H1 (cell line): ENCODE results near the gene ARCN1. TPM values are rescaled to one million over a fixed set of nuclear protein-coding genes. Genes with fewer than 3 reads are reported as not detected.
A peak's percentile ranks its signal among the peaks of the same experiment; 100 is the strongest.

ENCODE experiments used
- CTCF ChIA-PET: fragments of 300-600 bp; sonication (Branson Sonifier 250); formaldehyde crosslinking; loops from one replicate; lab custom pipeline; 2021; ENCODE audit not compliant: partially characterized antibody; lab: Charles Lee
- POLR2A ChIA-PET: fragments of 300-600 bp; sonication (Branson Sonifier 250); formaldehyde crosslinking; loops from one replicate; lab custom pipeline; 2021; ENCODE audit warnings: inconsistent platforms; ENCODE audit not compliant: partially characterized antibody; lab: Charles Lee
- DNase-seq, 2 experiments: peaks; one replicate each; pipeline versions ENCODE4 v3.0.0 to v3.0.0-alpha.2; 2010 to 2022; ENCODE audit warnings: low spot score in 2 of 2, low read depth in 1 of 2, mixed read lengths in 1 of 2
- FAIRE-seq: peaks from 2 replicates; lab custom pipeline; 2011; peaks lifted over from hg19 to GRCh38; lab: Jason Lieb, UNC
- H2AFZ ChIP-seq: 2 replicates; pipeline ENCODE4 v1.8.1; 2012; ENCODE audit warnings: low read length, inconsistent platforms
- H2AK5ac ChIP-seq: 2 replicates; pipeline ENCODE4 v1.6.1; 2013; ENCODE audit warnings: low read depth, low read length
- H2BK120ac ChIP-seq: replicated peaks from 2 replicates; pipeline ENCODE3; 2013; ENCODE audit warnings: low read depth, low read length, inconsistent platforms
- H2BK12ac ChIP-seq: 2 replicates; pipeline ENCODE4 v1.6.1; 2013; ENCODE audit warnings: low read depth, low read length
- H2BK15ac ChIP-seq: 2 replicates; pipeline ENCODE4 v1.6.1; 2013; ENCODE audit warnings: low read length
- H2BK20ac ChIP-seq: 2 replicates; pipeline ENCODE4 v1.6.1; 2013; ENCODE audit warnings: low read length
- H2BK5ac ChIP-seq: 2 replicates; pipeline ENCODE4 v1.6.1; 2013; ENCODE audit warnings: low read depth, low read length
- H3K14ac ChIP-seq: 2 replicates; pipeline ENCODE4 v1.6.1; 2013; ENCODE audit warnings: inconsistent platforms; ENCODE audit not compliant: insufficient read length
- H3K18ac ChIP-seq: 2 replicates; pipeline ENCODE4 v1.6.1; 2013; ENCODE audit warnings: low read length; ENCODE audit errors: extremely low read depth
- H3K23ac ChIP-seq: 2 replicates; pipeline ENCODE4 v1.6.1; 2013; ENCODE audit warnings: inconsistent platforms; ENCODE audit not compliant: insufficient read length
- H3K23me2 ChIP-seq: 2 replicates; pipeline ENCODE4 v1.6.1; 2013; ENCODE audit warnings: low read depth, low read length
- H3K27ac ChIP-seq: 2 replicates; pipeline ENCODE4 v1.6.1; 2011; ENCODE audit warnings: low read depth, low read length, inconsistent platforms
- H3K27me3 ChIP-seq, 4 experiments: replicated peaks in 1 of 4; 1 replicate in 1 of 4; 2 replicates in 3 of 4; pipeline versions ENCODE4 v1.6.1 to v1.8.1; 2011 to 2013; ENCODE audit warnings: low read length in 3 of 4, mild to moderate bottlenecking in 3 of 4, inconsistent platforms in 2 of 4, mixed read lengths in 2 of 4, moderate library complexity in 1 of 4; ENCODE audit not compliant: control insufficient read depth in 3 of 4, insufficient read depth in 3 of 4; ENCODE audit errors: extremely low read depth in 1 of 4
- H3K36me3 ChIP-seq, 4 experiments: 2 replicates each; pipeline versions ENCODE4 v1.6.1 to v1.8.1; 2011 to 2013; ENCODE audit warnings: mild to moderate bottlenecking in 4 of 4, low read length in 3 of 4, moderate library complexity in 2 of 4, control low read depth in 1 of 4, inconsistent platforms in 1 of 4; ENCODE audit not compliant: insufficient read depth in 4 of 4, control insufficient read depth in 2 of 4
- H3K4ac ChIP-seq: replicated peaks from 2 replicates; pipeline ENCODE3; 2013; ENCODE audit warnings: low read length, low read depth, mixed read lengths, inconsistent platforms; ENCODE audit not compliant: insufficient read length
- H3K4me1 ChIP-seq, 4 experiments: replicated peaks in 1 of 4; 1 replicate in 1 of 4; 2 replicates in 3 of 4; pipeline versions ENCODE4 v1.6.1 to v1.8.1; 2011 to 2013; ENCODE audit warnings: low read length in 3 of 4, inconsistent platforms in 2 of 4, mixed read lengths in 1 of 4; ENCODE audit not compliant: insufficient read depth in 4 of 4, control insufficient read depth in 3 of 4
- H3K4me2 ChIP-seq, 2 experiments: 2 replicates each; pipeline versions ENCODE4 v1.6.1 to v1.8.1; 2011 to 2013; ENCODE audit warnings: low read depth in 2 of 2, low read length in 2 of 2, control low read depth in 1 of 2, inconsistent platforms in 1 of 2, mild to moderate bottlenecking in 1 of 2; ENCODE audit not compliant: insufficient read depth in 1 of 2
- H3K4me3 ChIP-seq, 4 experiments: fragments of 200-600, 300-600 bp in 1 of 4; sonication (generic), shearing (Covaris generic), sonication (Bioruptor Twin) in 1 of 4; 2 replicates each; pipeline versions ENCODE4 v1.5.1 to v1.8.1; 2011 to 2016; ENCODE audit warnings: low read length in 4 of 4, low read depth in 3 of 4, control low read depth in 2 of 4, inconsistent platforms in 2 of 4, mild to moderate bottlenecking in 2 of 4, mixed read lengths in 1 of 4, moderate library complexity in 1 of 4; ENCODE audit not compliant: insufficient read depth in 2 of 4; ENCODE audit errors: extremely low read depth in 1 of 4
- H3K56ac ChIP-seq: replicated peaks from 2 replicates; pipeline ENCODE3; 2013; ENCODE audit warnings: low read depth, mild to moderate bottlenecking, mixed read lengths, low read length, inconsistent platforms; ENCODE audit not compliant: insufficient read length
- H3K79me1 ChIP-seq: 2 replicates; pipeline ENCODE4 v1.6.1; 2013; ENCODE audit warnings: low read depth, low read length, control low read depth
- H3K79me2 ChIP-seq, 2 experiments: 2 replicates each; pipeline versions ENCODE4 v1.6.1 to v1.8.1; 2012 to 2013; ENCODE audit warnings: low read length in 2 of 2, mild to moderate bottlenecking in 2 of 2, inconsistent platforms in 1 of 2; ENCODE audit not compliant: insufficient read depth in 2 of 2, control insufficient read depth in 1 of 2
- H3K9ac ChIP-seq, 4 experiments: replicated peaks in 1 of 4; 1 replicate in 1 of 4; 2 replicates in 3 of 4; pipeline versions ENCODE4 v1.6.1 to v1.8.1; 2011 to 2013; ENCODE audit warnings: low read depth in 3 of 4, low read length in 3 of 4, control low read depth in 2 of 4, mild to moderate bottlenecking in 2 of 4, moderate library complexity in 2 of 4, inconsistent platforms in 1 of 4; ENCODE audit errors: extremely low read depth in 1 of 4
- H3K9me3 ChIP-seq, 2 experiments: 2 replicates each; pipeline versions ENCODE4 v1.6.1 to v1.8.1; 2012 to 2013; ENCODE audit warnings: mild to moderate bottlenecking in 2 of 2, moderate library complexity in 2 of 2, control low read depth in 1 of 2, inconsistent platforms in 1 of 2, low read depth in 1 of 2, low read length in 1 of 2, mixed read lengths in 1 of 2; ENCODE audit not compliant: insufficient read depth in 2 of 2
- H4K20me1 ChIP-seq, 2 experiments: replicated peaks in 1 of 2; 2 replicates each; pipeline versions ENCODE3 to v1.8.1; 2011 to 2013; ENCODE audit warnings: inconsistent platforms in 2 of 2, low read length in 2 of 2, mild to moderate bottlenecking in 1 of 2; ENCODE audit not compliant: insufficient read depth in 2 of 2, control insufficient read depth in 1 of 2
- H4K5ac ChIP-seq: 2 replicates; pipeline ENCODE4 v1.6.1; 2013; ENCODE audit warnings: low read length, low read depth, mixed read lengths, inconsistent platforms; ENCODE audit not compliant: insufficient read length
- H4K8ac ChIP-seq: 2 replicates; pipeline ENCODE4 v1.8.0; 2013; ENCODE audit warnings: mild to moderate bottlenecking, moderate library complexity, low read length, inconsistent platforms; ENCODE audit not compliant: insufficient read depth; ENCODE audit errors: extremely low read depth
- H4K91ac ChIP-seq: replicated peaks from 2 replicates; pipeline ENCODE3; 2013; ENCODE audit warnings: low read length, mixed read lengths, inconsistent platforms; ENCODE audit not compliant: insufficient read length
- BACH1 ChIP-seq: IDR thresholded peaks from 2 replicates; pipeline ENCODE4 v1.6.1; 2012; ENCODE audit warnings: low read length, improper control_type of control experiment
- EGR1 ChIP-seq: IDR thresholded peaks from 2 replicates; pipeline ENCODE4 v1.6.1; 2011; ENCODE audit warnings: low read depth, low read length, borderline replicate concordance
- FOSL1 ChIP-seq: IDR thresholded peaks from 2 replicates; pipeline ENCODE4 v1.6.1; 2011; ENCODE audit warnings: mild to moderate bottlenecking, low read depth, low read length, moderate library complexity; ENCODE audit not compliant: insufficient read depth
- GABPA ChIP-seq: IDR thresholded peaks from 2 replicates; pipeline ENCODE4 v1.6.1; 2011; ENCODE audit warnings: mild to moderate bottlenecking, low read length, moderate library complexity, borderline replicate concordance; ENCODE audit not compliant: insufficient read depth
- KDM5A ChIP-seq: fragments of 200-600 bp; IDR thresholded peaks from 2 replicates; pipeline ENCODE4 v1.7.1; 2012; ENCODE audit warnings: mild to moderate bottlenecking, low read length, inconsistent platforms, mixed read lengths
- NANOG ChIP-seq: IDR thresholded peaks from 2 replicates; pipeline ENCODE4 v1.6.1; 2011; ENCODE audit warnings: low read length, low read depth, mild to moderate bottlenecking, inconsistent platforms; ENCODE audit not compliant: insufficient read depth, poor library complexity, severe bottlenecking
- POLR2AphosphoS5 ChIP-seq: IDR thresholded peaks from 2 replicates; pipeline ENCODE4 v1.6.1; 2011; ENCODE audit warnings: low read depth, low read length
- RAD21 ChIP-seq, 2 experiments: IDR thresholded peaks in 1 of 2; conservative IDR thresholded peaks in 1 of 2; 2 replicates each; pipeline ENCODE4 v1.6.1; 2011; ENCODE audit warnings: low read depth in 2 of 2, low read length in 2 of 2, improper control_type of control experiment in 1 of 2, inconsistent platforms in 1 of 2, mild to moderate bottlenecking in 1 of 2, moderate library complexity in 1 of 2
- RXRA ChIP-seq: IDR thresholded peaks from 2 replicates; pipeline ENCODE4 v1.6.1; 2011; ENCODE audit warnings: low read depth, mild to moderate bottlenecking, low read length, moderate library complexity; ENCODE audit not compliant: insufficient read depth
- SP4 ChIP-seq: IDR thresholded peaks from 2 replicates; pipeline ENCODE4 v1.6.1; 2012; ENCODE audit warnings: low read length, inconsistent platforms
- TCF12 ChIP-seq: IDR thresholded peaks from 2 replicates; pipeline ENCODE4 v1.6.1; 2011; ENCODE audit warnings: low read depth, mild to moderate bottlenecking, low read length
- WGBS, 2 experiments: shearing (Covaris generic) in 1 of 2; methylation state at CpG; one replicate each; pipeline versions ENCODE4 v1.1.6 to v1.1.7; 2013 to 2015; ENCODE audit warnings: low lambda C conversion rate in 2 of 2, mixed read lengths in 2 of 2, inconsistent platforms in 1 of 2, low coverage in 1 of 2, missing lambda C conversion rate in 1 of 2; ENCODE audit not compliant: insufficient replicate concordance in 2 of 2, insufficient coverage in 1 of 2, insufficient read length in 1 of 2; ENCODE audit errors: extremely low coverage in 1 of 2, missing lambda C conversion rate in 1 of 2; 5-methylcytosine and 5-hydroxymethylcytosine counted together
- polyA plus RNA-seq, 7 experiments: library from polyadenylated mRNA; depleted of rRNA in 3 of 7; stranded (reverse) in 5 of 7; unstranded in 2 of 7; fragments of >200 nt in 5 of 7; fragments of 200-250 nt in 2 of 7; gene quantifications; 1 replicate in 5 of 7; 2 replicates in 1 of 7; 4 replicates in 1 of 7; pipeline versions ENCODE4 v1.2.1 to v1.2.3, GENCODE V29; 2011 to 2013; ENCODE audit warnings: missing spikeins in 2 of 7, mixed read lengths in 2 of 7
- total RNA-seq: library from RNA; stranded (reverse); fragmentation: NEBNext Ultra II Directional; extraction: Animal tissue kit (Norgen Biotek cat#: 25700); gene quantifications from 2 replicates; pipeline ENCODE4 v1.2.1, GENCODE V29; 2021

ARCN1 gene
- total and polyA plus RNA-seq, 2 of the 8 experiments (the other 6 are each of a cell fraction or from before 2014, with no cell fraction given) = 132 to 146 TPM

- Histone ChIP-seq H3K23ac (no peak overlapping the region), H2BK15ac (no peak overlapping the region), H3K4me2 (no peak overlapping the region), H3K9ac (no peak overlapping the region), H3K9me3 (no peaks in the 10 kb centered on the region), H3K27ac (no peak overlapping the region), H4K20me1 (peaks cover 2 to 9% of the 10 kb centered on the region in 2 experiments), H3K56ac (no peak overlapping the region), H2AK5ac (no peak overlapping the region), H4K5ac (no peak overlapping the region), H2BK120ac (no peak overlapping the region), H3K4ac (no peak overlapping the region), H4K8ac (no peak overlapping the region), H3K36me3 (peaks cover 10 to 71% (median 40%) of the 10 kb centered on the region in 4 experiments), H4K91ac (no peak overlapping the region), H2BK5ac (no peak overlapping the region), H2BK20ac (no peak overlapping the region), H3K14ac (no peak overlapping the region), H3K27me3 (no peaks in the 10 kb centered on the region), H3K18ac (no peak overlapping the region), H3K79me2 (no peaks in the 10 kb centered on the region), H3K4me3 (no peak overlapping the region), H3K79me1 (peaks cover 4% of the 10 kb centered on the region; the same call in 1 of the 2 replicates), H3K23me2 (no peaks in the 10 kb centered on the region; the same call in 1 of the 2 replicates), H2BK12ac (no peak overlapping the region), H2AFZ (no peak overlapping the region), H3K4me1 (peaks cover 5 to 9% (median 6%) of the 10 kb centered on the region in 4 experiments; a peak in 6 of 7 replicates)
- ChIA-PET CTCF (interaction anchor here (0.5 to 19.1 kb wide), 11 partner anchors 7 to 286 kb away, joined by 3 to 435 read pairs (median 4); partner anchors contain the start of gene PHLDB1), POLR2A (interaction anchor here (0.8 to 25.8 kb wide), 4 partner anchors 8 to 25 kb away, joined by 3 to 574 read pairs (median 137); partner anchors contain the start of gene PHLDB1)
- WGBS, 2 experiments = 86% methylated on average over 5 of the region's 5 CpGs; no CpG with 5 or more reads in 1 of the 2 experiments
- FAIRE-seq (no peak), DNase-seq (no peak)
- TF ChIP-seq NANOG (no peak), RAD21 (IDR thresholded peaks at IDR 0.05 in 1 of 2, conservative IDR thresholded peaks at IDR 0.05 in 1 of 2; ENCODE audit: low read depth in 2 of 2, low read length in 2 of 2) (peak; percentile 41 to 57), POLR2AphosphoS5 (no peak), TCF12 (no peak), RXRA (no peak), EGR1 (no peak), GABPA (no peak), KDM5A (no peak), SP4 (no peak), BACH1 (no peak), FOSL1 (no peak)
Observed at GRCh38 chr11:118640332-118641154, 68.3 kb downstream of the ARCN1 start.
